Mucosa of rectum (tissue), 2 donors: ENCODE results near the gene SLC27A3.

Experiments
- H3K27ac ChIP-seq, 2 donors: one replicate each; pipeline ENCODE4 v1.7.0; 2013; ENCODE audit warnings: inconsistent platforms in 2 of 2, low read depth in 2 of 2, low read length in 2 of 2
- H3K27me3 ChIP-seq, 2 donors: one replicate each; pipeline ENCODE4 v1.7.0; 2013; ENCODE audit warnings: low read length in 2 of 2; ENCODE audit not compliant: control insufficient read depth in 2 of 2, insufficient read depth in 2 of 2
- H3K36me3 ChIP-seq, 2 donors: one replicate each; pipeline ENCODE4 v1.7.0; 2013; ENCODE audit warnings: low read length in 2 of 2; ENCODE audit not compliant: control insufficient read depth in 2 of 2, insufficient read depth in 2 of 2
- H3K4me1 ChIP-seq, 2 donors: one replicate each; pipeline ENCODE4 v1.7.0; 2013; ENCODE audit warnings: low read length in 2 of 2, mild to moderate bottlenecking in 1 of 2; ENCODE audit not compliant: control insufficient read depth in 2 of 2, insufficient read depth in 2 of 2
- H3K4me3 ChIP-seq, 2 donors: one replicate each; pipeline ENCODE4 v1.7.0; 2013; ENCODE audit warnings: low read length in 2 of 2
- H3K9ac ChIP-seq, 2 donors: one replicate each; pipeline ENCODE4 v1.7.0; 2013; ENCODE audit warnings: low read length in 2 of 2, low read depth in 1 of 2, mild to moderate bottlenecking in 1 of 2
- H3K9me3 ChIP-seq, 2 donors: one replicate each; pipeline ENCODE4 v1.7.0; 2013; ENCODE audit warnings: low read length in 2 of 2; ENCODE audit not compliant: control insufficient read depth in 2 of 2
- donor health status: healthy.
- donor health status: Normal muscosa, but diverticular disease.

The SLC27A3 gene

GRCh38 chr1:153773096-153773921 lies 1.9 kb upstream of the SLC27A3 start:
- Histone ChIP-seq H3K4me3 (no peak overlapping the region), H3K9ac (no peak overlapping the region), H3K9me3 (no peaks in the 10 kb centered on the region), H3K36me3 (peaks cover 22 to 28% of the 10 kb centered on the region in 2 donors), H3K4me1 (peaks cover 31 to 33% of the 10 kb centered on the region in 2 donors), H3K27me3 (no peaks in the 10 kb centered on the region), H3K27ac (peak overlapping the region in 1 of 2 donors; percentile 49)

DNA sequence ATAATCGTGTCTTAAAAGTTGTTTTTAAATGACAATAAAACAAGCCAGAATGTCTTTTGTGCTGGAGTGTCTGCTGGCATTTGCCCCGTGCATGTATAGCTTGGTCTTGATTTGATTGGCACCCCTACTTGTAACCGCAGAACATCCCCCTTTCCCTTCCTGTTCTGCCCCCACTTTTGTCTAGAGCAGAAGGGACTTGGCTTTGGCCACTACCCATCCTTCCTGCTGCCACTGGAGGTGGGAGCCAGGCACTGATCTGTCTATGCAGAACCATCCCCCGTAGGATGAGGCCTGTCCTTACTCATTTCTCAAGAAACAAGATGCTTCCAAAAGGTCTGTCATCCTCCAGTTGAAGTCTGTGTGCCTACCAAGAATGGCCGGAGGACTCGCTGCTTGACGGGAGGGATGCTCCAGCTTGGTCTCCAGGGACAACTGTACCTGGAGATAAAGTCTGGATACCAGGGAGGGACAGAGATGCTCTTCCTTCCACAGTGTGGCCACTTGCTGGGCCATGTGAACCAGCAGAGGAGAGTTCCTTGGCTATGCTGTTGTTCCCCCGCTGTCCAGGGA lies 1.1 kb upstream of the SLC27A3 start:
- Histone ChIP-seq H3K27ac (peak overlapping the region in 1 of 2 donors; percentile 32), H3K4me1 (peaks cover 24 to 25% of the 10 kb centered on the region in 2 donors), H3K4me3 (no peak overlapping the region), H3K36me3 (peaks cover 21 to 23% of the 10 kb centered on the region in 2 donors), H3K9me3 (no peaks in the 10 kb centered on the region), H3K9ac (peak overlapping the region in 1 of 2 donors; percentile 72), H3K27me3 (no peaks in the 10 kb centered on the region)

- H3K27ac ChIP-seq, result peak overlapping the region; percentile 70 to 87
- peak overlapping the region; percentile 79 to 84 for H3K4me3 ChIP-seq
- peaks cover 19 to 23% of the 10 kb centered on the region in 2 donors for H3K4me1 ChIP-seq
- no peaks in the 10 kb centered on the region for H3K27me3 ChIP-seq
- H3K36me3 ChIP-seq, result peaks cover 13 to 22% of the 10 kb centered on the region in 2 donors
- peak overlapping the region; percentile 72 to 76 for H3K9ac ChIP-seq
- H3K9me3 ChIP-seq, result no peaks in the 10 kb centered on the region
Observed at GRCh38 chr1:153775458-153776327, 486 bp downstream of the SLC27A3 start.

GRCh38 chr1:153776352-153776751 lies 1.1 kb downstream of the SLC27A3 start:
- peak overlapping the region; percentile 70 to 87 for H3K27ac ChIP-seq

DNA sequence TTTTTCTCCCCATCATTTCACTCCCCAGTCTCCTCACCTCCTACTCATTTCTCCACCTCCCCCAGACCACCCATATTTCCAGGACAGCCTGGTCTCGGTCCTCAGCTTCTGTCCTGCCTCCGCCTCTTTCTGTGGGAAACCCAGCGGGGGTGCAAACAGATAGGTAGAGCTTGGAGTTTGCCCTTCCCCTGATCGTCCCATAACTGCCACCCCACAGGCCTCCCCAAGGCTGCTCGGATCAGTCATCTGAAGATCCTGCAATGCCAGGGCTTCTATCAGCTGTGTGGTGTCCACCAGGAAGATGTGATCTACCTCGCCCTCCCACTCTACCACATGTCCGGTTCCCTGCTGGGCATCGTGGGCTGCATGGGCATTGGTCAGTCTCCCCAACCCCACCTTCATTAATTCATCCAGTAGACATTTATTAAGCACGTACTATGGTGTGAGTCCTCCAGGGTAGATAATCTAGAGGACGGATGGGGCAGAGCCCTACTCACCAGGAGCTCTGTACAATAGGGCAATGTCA lies 1.7 kb downstream of the SLC27A3 start:
- Histone ChIP-seq H3K9ac (no peak overlapping the region), H3K27ac (no peak overlapping the region), H3K36me3 (peaks cover 5 to 13% of the 10 kb centered on the region in 2 donors), H3K4me1 (peaks cover 19 to 23% of the 10 kb centered on the region in 2 donors), H3K27me3 (no peaks in the 10 kb centered on the region), H3K4me3 (peak overlapping the region in 1 of 2 donors; percentile 84), H3K9me3 (no peaks in the 10 kb centered on the region)

More at GRCh38 chr1:153776352-153776751, 1.1 kb downstream of the SLC27A3 start:
- Histone ChIP-seq H3K27me3 (no peaks in the 10 kb centered on the region), H3K36me3 (peaks cover 9 to 18% of the 10 kb centered on the region in 2 donors), H3K4me1 (peaks cover 19 to 23% of the 10 kb centered on the region in 2 donors), H3K9ac (peak overlapping the region in 1 of 2 donors; percentile 76), H3K4me3 (peak overlapping the region; percentile 79 to 84), H3K9me3 (no peaks in the 10 kb centered on the region)

DNA sequence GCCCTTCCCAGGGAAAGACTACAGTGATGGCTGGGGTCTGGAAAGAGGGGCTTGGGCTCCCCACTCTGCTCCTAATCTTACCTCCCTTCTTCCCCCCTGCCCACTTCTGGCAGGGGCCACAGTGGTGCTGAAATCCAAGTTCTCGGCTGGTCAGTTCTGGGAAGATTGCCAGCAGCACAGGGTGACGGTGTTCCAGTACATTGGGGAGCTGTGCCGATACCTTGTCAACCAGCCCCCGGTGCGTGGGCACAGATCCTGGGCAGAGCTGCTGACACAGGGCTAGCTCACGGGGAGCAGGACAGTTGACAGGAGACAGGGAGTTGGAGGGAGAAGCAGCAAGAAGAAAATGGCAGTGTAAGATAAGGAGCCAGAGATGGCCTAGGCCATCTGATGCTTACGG lies 2.4 kb downstream of the SLC27A3 start:
- peaks cover 0 to 6% of the 10 kb centered on the region in 2 donors for H3K36me3 ChIP-seq
- no peaks in the 10 kb centered on the region for H3K9me3 ChIP-seq
- no peak overlapping the region for H3K4me3 ChIP-seq
- H3K4me1 ChIP-seq, result peaks cover 19 to 23% of the 10 kb centered on the region in 2 donors
- no peak overlapping the region for H3K9ac ChIP-seq
- H3K27ac ChIP-seq, result no peak overlapping the region
- no peaks in the 10 kb centered on the region for H3K27me3 ChIP-seq

DNA sequence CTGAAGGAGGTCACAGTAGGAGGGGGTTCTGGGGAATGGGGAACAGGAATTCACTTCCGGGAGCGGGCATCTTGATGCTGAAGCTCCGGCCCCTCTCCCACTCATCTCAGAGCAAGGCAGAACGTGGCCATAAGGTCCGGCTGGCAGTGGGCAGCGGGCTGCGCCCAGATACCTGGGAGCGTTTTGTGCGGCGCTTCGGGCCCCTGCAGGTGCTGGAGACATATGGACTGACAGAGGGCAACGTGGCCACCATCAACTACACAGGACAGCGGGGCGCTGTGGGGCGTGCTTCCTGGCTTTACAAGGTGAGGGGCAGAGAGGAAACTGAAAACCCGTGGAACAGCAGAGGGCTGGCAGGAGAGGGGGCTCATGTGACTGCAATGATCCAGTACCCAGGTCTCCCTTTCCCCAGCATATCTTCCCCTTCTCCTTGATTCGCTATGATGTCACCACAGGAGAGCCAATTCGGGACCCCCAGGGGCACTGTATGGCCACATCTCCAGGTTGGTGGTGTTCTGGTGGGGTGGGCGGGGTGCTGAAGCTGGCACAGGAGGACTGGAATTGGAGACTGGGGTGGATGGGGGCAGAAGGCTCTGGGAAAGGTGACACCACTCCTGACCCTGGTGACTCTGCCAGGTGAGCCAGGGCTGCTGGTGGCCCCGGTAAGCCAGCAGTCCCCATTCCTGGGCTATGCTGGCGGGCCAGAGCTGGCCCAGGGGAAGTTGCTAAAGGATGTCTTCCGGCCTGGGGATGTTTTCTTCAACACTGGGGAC lies 3.0 kb downstream of the SLC27A3 start:
- no peak overlapping the region for H3K27ac ChIP-seq
- H3K36me3 ChIP-seq, result peaks cover 0 to 5% of the 10 kb centered on the region in 2 donors
- H3K4me1 ChIP-seq, result peaks cover 19 to 24% of the 10 kb centered on the region in 2 donors
- no peaks in the 10 kb centered on the region for H3K9me3 ChIP-seq
- no peak overlapping the region for H3K9ac ChIP-seq
- H3K4me3 ChIP-seq, result no peak overlapping the region
- H3K27me3 ChIP-seq, result no peaks in the 10 kb centered on the region

GRCh38 chr1:153778824-153779519 lies 3.8 kb downstream of the SLC27A3 start:
- H3K4me3 ChIP-seq, result no peak overlapping the region
- H3K36me3 ChIP-seq, result peaks cover 0 to 5% of the 10 kb centered on the region in 2 donors
- H3K27ac ChIP-seq, result no peak overlapping the region
- H3K9ac ChIP-seq, result no peak overlapping the region
- no peaks in the 10 kb centered on the region for H3K27me3 ChIP-seq
- H3K4me1 ChIP-seq, result peaks cover 19 to 23% of the 10 kb centered on the region in 2 donors
- H3K9me3 ChIP-seq, result no peaks in the 10 kb centered on the region
